Stimulated activated CD4-positive, alpha-beta T cell treated with anti-CD3 and anti-CD28 coated beads, Interleukin-4, amount 100 ng/mL, for 24 hours (primary cell): ENCODE results near the gene GPC5.
"Not testable (repeated sequence)": the region's sequence is repeated elsewhere in the genome, so short reads cannot be mapped to it uniquely, and the experiment has no call there.

Source experiments
- DNase-seq: peaks from one replicate; pipeline ENCODE4 v3.0.0-alpha.2; 2020

GPC5 gene

GRCh38 chr13:91798338-91798737 lies 399.9 kb downstream of the GPC5 start:
- not testable (repeated sequence) for DNase-seq

DNA sequence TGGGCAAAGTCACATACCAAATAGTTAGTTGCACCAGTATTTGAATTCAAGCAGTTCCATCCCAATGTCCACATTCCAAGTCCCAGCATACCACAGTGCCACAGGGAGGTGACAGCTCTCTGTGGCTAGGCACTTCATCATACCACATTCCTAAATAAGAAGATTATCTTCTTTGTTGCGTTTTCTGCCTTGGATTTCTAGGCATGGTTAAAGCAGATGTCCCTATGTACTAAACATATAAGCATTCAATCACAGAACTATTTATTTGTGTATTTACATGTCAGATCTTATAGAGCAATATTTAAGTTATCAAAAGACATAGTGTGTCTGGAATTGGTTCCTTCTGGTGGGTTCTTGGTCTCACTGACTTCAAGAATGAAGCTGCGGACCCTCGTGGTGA lies 403.4 kb downstream of the GPC5 start:
- DNase-seq, result not testable (repeated sequence)

GRCh38 chr13:91802957-91803356 lies 404.5 kb downstream of the GPC5 start:
- DNase-seq, result no peak

DNA sequence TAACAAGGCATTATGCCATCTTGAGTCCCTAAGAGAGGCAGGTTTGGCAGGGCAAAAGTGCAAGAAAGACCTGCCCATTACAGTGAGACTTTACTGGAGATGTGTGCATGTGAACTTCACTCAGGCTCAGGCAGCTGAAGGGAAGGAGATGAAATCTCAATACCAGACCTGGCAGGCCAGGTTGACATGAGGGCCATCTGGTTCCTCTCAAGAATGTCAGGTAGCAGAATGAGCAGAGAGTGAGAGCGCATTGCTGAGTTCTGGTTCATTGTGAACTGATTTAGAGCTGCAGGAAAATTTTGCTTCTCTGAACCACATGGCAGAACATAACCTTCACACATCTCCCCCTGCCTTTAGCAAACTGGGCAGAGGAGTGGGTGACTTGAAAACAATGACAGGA lies 406.3 kb downstream of the GPC5 start:
- no peak for DNase-seq

- no peak for DNase-seq
Observed at GRCh38 chr13:91805605-91806004, 407.2 kb downstream of the GPC5 start.

GRCh38 chr13:91809161-91809560 lies 410.7 kb downstream of the GPC5 start:
- no peak for DNase-seq

DNA sequence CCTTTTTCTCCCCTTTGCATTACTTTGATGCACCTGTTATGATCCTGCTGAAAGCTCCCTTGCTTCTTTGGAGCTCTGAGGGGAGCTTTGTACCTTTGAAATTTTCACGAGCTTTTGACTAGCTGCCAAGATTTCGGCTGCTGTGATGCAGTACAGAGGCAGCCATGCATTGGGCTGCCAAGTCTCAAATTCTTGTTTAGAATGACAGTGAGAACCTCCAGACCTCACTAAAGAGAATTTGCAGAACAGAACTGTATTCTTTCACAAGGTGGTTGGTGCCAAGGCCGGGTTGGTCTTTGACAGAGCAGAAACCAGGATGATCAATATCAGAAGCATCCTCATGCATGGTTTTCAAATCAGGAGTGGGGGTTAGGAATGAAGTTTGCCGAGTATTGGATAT lies 414.8 kb downstream of the GPC5 start:
- no peak for DNase-seq

GRCh38 chr13:91816263-91816807 lies 417.9 kb downstream of the GPC5 start:
- DNase-seq, result no peak

- DNase-seq, result no peak
Observed at GRCh38 chr13:91817250-91817649, 418.8 kb downstream of the GPC5 start.

- DNase-seq, result no peak
Observed at GRCh38 chr13:91824416-91824815, 426.0 kb downstream of the GPC5 start.

GRCh38 chr13:91825516-91825915 lies 427.1 kb downstream of the GPC5 start:
- no peak for DNase-seq

- DNase-seq, result no peak
Observed at GRCh38 chr13:91836553-91836952, 438.1 kb downstream of the GPC5 start.

GRCh38 chr13:91845612-91846011 lies 447.2 kb downstream of the GPC5 start:
- no peak for DNase-seq

DNA sequence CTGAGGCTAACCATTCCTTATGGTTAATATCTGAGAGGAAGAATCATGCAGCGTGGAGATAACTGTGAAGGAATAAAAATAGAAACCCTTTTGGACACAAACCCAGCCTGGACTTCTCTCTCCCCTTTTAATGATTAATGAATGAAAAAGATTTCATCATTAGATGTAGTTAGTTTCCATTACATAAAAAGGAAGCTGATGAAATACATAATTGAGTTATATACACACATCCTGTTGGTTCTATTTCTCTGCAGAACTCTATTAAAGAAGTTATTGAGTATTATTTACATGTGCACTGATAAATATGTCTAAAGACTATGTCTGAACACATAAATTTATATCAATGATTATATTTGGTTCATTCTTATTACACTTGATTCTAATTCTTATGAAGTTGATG lies 465.3 kb downstream of the GPC5 start:
- no peak for DNase-seq

DNA sequence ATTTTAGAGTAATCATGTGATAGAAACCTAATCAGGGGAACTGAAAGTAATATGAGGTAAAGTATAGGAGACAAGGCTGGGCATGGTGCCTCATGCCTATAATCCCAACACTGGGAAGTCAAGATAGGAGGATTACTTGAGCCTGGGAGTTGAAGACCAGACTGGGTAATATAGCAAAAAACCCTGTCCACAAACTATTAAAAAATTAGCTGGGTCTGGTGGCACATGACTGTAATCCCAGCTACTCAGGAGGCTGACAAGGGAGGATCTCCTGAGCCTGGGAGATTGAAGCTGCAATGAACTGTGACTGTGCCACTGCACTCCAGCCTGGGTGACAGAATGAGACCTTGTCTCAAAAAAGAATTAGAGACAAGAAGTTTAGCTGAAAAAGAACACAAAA lies 469.9 kb downstream of the GPC5 start:
- no peak for DNase-seq

- DNase-seq, result no peak
Observed at GRCh38 chr13:91878491-91878890, 480.1 kb downstream of the GPC5 start.

DNA sequence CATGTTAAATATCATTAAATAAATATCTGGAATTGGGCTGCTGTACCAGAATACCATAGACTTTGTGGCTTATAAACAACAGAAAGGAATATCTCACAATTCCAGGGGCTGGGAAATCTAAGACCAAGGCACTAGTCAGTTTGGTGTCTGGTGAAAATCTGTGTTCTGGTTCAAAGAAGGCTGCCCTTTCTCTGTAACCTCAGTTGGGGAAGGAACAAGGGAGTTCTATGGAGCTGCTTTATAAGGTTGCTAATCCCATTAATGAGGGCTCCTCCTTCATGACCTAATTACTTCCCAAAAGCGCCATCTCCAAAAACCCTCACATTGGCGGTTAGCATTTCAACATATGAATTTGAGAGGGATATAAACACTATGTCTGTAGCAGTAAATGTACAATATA lies 480.9 kb downstream of the GPC5 start:
- DNase-seq, result no peak

- no peak for DNase-seq
Observed at GRCh38 chr13:91882918-91883317, 484.5 kb downstream of the GPC5 start.

GRCh38 chr13:91889641-91890040 lies 491.2 kb downstream of the GPC5 start:
- no peak for DNase-seq

DNA sequence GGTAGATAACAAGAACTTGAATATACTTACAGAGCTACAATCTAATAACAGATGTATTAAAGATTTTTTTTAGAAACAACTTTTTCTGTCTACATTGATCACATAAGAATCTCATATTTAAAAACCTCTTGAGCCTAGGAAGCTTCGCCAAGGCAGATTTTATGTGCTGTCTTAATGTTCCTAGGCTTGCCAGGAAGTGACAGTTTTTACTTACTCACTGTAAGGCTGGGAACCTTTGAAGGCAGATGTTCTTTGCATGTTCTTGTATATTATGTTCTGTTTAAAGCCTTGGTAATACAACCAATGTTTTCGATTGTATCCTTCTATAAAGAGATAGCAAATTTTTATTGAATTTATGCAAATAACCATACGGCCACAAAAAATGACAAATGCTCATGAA lies 492.7 kb downstream of the GPC5 start:
- no peak for DNase-seq

GRCh38 chr13:91893040-91893439 lies 494.6 kb downstream of the GPC5 start:
- no peak for DNase-seq

DNA sequence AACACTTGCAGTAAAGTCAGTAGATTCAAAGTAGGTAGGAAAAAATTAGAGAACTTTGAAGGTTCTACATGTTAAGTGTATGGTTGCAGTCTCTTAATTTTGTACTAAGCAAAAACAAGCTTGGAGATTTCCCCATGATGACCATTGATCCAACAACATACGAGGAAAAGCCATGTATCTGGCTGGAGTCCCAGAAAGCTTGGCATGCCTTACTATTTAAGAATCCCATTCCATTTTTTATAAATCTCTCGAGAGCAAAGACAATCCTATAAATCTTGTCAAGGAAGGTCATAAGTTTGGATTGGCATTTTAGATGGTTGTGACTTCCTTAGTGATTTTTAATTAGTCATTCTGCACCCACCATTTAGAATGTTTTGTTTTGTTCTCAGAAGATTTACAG lies 495.9 kb downstream of the GPC5 start:
- DNase-seq, result no peak

- DNase-seq, result no peak
Observed at GRCh38 chr13:91896547-91896946, 498.1 kb downstream of the GPC5 start.

DNA sequence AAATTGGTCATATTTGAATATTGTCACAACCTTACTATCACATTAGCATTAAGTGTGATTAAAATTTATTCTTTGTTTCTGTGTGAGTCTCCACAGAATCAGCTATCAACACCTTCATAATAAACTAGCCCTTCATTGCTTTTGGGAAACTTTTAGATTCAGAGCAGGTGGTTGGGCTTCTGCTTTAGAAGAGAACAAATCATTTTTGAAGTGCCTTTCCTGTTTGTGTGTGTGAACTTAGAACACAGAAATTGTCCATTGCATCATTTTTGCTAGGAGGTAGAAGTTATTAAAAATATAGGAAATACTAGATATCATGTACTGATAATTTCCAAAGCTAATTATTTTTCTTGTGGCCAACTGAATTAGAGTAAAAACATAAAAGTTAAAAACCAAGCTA lies 500.6 kb downstream of the GPC5 start:
- DNase-seq, result not testable (repeated sequence)

GRCh38 chr13:91902291-91902690 lies 503.9 kb downstream of the GPC5 start:
- DNase-seq, result no peak

- no peak for DNase-seq
Observed at GRCh38 chr13:91904005-91904404, 505.6 kb downstream of the GPC5 start.
